Activated naive CD4-positive, alpha-beta T cell treated with anti-CD3 and anti-CD28 coated beads for 36 hours (primary cell): ENCODE measurements around the gene P4HA2. TPM values are rescaled to one million over a fixed set of nuclear protein-coding genes. Genes with fewer than 3 reads are reported as not detected.

ENCODE experiments used
- CTCF ChIA-PET: fragments of 350-600 bp; sonication (Branson Sonifier 250); formaldehyde crosslinking; loops from one replicate; lab custom pipeline; 2021; ENCODE audit warnings: antibody characterized with exemption; lab: Charles Lee
- DNase-seq: peaks from one replicate; pipeline ENCODE4 v3.0.0-alpha.2; 2020
- H3K27ac Mint-ChIP-seq: one replicate; pipeline ENCODE4 v1.8.0; 2021; ENCODE audit warnings: mild to moderate bottlenecking, mixed read lengths
- H3K27me3 Mint-ChIP-seq: one replicate; pipeline ENCODE4 v1.8.0; 2021; ENCODE audit warnings: low read depth, mixed read lengths
- H3K36me3 Mint-ChIP-seq: one replicate; pipeline ENCODE4 v1.8.0; 2021; ENCODE audit warnings: low read depth, mixed read lengths
- H3K4me1 Mint-ChIP-seq: one replicate; pipeline ENCODE4 v1.8.0; 2021; ENCODE audit warnings: low read depth, mixed read lengths
- H3K4me3 Mint-ChIP-seq: one replicate; pipeline ENCODE4 v1.8.0; 2021; ENCODE audit warnings: mild to moderate bottlenecking, moderate library complexity, mixed read lengths
- H3K9me3 Mint-ChIP-seq: one replicate; pipeline ENCODE4 v1.8.0; 2021; ENCODE audit warnings: mixed read lengths
- intact Hi-C: fragments of 100-400 bp; cut with micrococcal nuclease; formaldehyde crosslinking; loops from one replicate; pipeline ENCODE4 v1.15.1; 2023
- total RNA-seq, 2 experiments: library from RNA; stranded (reverse); gene quantifications; one replicate each; pipeline ENCODE4 v1.2.3, GENCODE V29; 2021

The P4HA2 gene
- total RNA-seq, 2 experiments from 2014 or later = 0.47 to 0.74 TPM

GRCh38 chr5:132269635-132270334, 42.1 kb upstream of the P4HA2 start:
- Mint-ChIP-seq H3K27ac (no peak overlapping the region), H3K4me1 (peaks cover 12% of the 10 kb centered on the region), H3K9me3 (no peaks in the 10 kb centered on the region), H3K36me3 (no peaks in the 10 kb centered on the region), H3K27me3 (peaks cover 20% of the 10 kb centered on the region), H3K4me3 (no peak overlapping the region)
- intact Hi-C loops = loop anchor here (2.0 to 5.0 kb wide), 2 partner anchors 32 to 205 kb away; no protein-coding TSS in a partner anchor
- CTCF ChIA-PET = no interaction called here
- DNase-seq = peak; percentile 2

GRCh38 chr5:132268769-132269551, 41.3 kb upstream of the P4HA2 start:
- no peak overlapping the region for H3K27ac Mint-ChIP-seq
- DNase-seq = peak; percentile 2
- intact Hi-C loops = no loop called here
- peaks cover 12% of the 10 kb centered on the region for H3K4me1 Mint-ChIP-seq
- CTCF ChIA-PET = no interaction called here
- no peaks in the 10 kb centered on the region for H3K9me3 Mint-ChIP-seq
- peaks cover 20% of the 10 kb centered on the region for H3K27me3 Mint-ChIP-seq
- H3K4me3 Mint-ChIP-seq = no peak overlapping the region
- no peaks in the 10 kb centered on the region for H3K36me3 Mint-ChIP-seq

GRCh38 chr5:132267931-132268768, 40.5 kb upstream of the P4HA2 start:
- DNase-seq = peak; percentile 3
- Mint-ChIP-seq H3K36me3 (no peaks in the 10 kb centered on the region), H3K4me3 (no peak overlapping the region), H3K27me3 (peaks cover 15% of the 10 kb centered on the region), H3K4me1 (peaks cover 12% of the 10 kb centered on the region), H3K27ac (no peak overlapping the region), H3K9me3 (no peaks in the 10 kb centered on the region)
- intact Hi-C loops = no loop called here
- CTCF ChIA-PET = no interaction called here

- Mint-ChIP-seq H3K4me1 (peaks cover 6% of the 10 kb centered on the region), H3K36me3 (no peaks in the 10 kb centered on the region), H3K27ac (no peak overlapping the region), H3K4me3 (no peak overlapping the region), H3K27me3 (peaks cover 8% of the 10 kb centered on the region), H3K9me3 (no peaks in the 10 kb centered on the region)
- CTCF ChIA-PET = no interaction called here
- intact Hi-C loops = no loop called here
- peak; percentile 1 for DNase-seq
Measured at GRCh38 chr5:132267166-132267739, 39.6 kb upstream of the P4HA2 start.

- Mint-ChIP-seq H3K36me3 (no peaks in the 10 kb centered on the region), H3K27ac (no peak overlapping the region), H3K27me3 (peaks cover 6% of the 10 kb centered on the region), H3K4me3 (no peak overlapping the region), H3K9me3 (no peaks in the 10 kb centered on the region), H3K4me1 (peaks cover 4% of the 10 kb centered on the region)
- intact Hi-C loops = no loop called here
- DNase-seq = peak; percentile 3
- CTCF ChIA-PET = interaction anchor here (0.6 kb wide), 1 partner anchor 71 kb away, joined by 4 read pairs; no protein-coding TSS in a partner anchor
Measured at GRCh38 chr5:132266836-132267160, 39.1 kb upstream of the P4HA2 start.

GRCh38 chr5:132266031-132266835, 38.6 kb upstream of the P4HA2 start:
- peaks cover 4% of the 10 kb centered on the region for H3K27me3 Mint-ChIP-seq
- no peaks in the 10 kb centered on the region for H3K9me3 Mint-ChIP-seq
- no peaks in the 10 kb centered on the region for H3K36me3 Mint-ChIP-seq
- intact Hi-C loops = no loop called here
- no peak overlapping the region for H3K27ac Mint-ChIP-seq
- CTCF ChIA-PET = interaction anchor here (0.6 kb wide), 1 partner anchor 71 kb away, joined by 4 read pairs; no protein-coding TSS in a partner anchor
- peak; percentile 3 for DNase-seq
- no peak overlapping the region for H3K4me3 Mint-ChIP-seq
- H3K4me1 Mint-ChIP-seq = peaks cover 1% of the 10 kb centered on the region

- H3K9me3 Mint-ChIP-seq = no peaks in the 10 kb centered on the region
- H3K27me3 Mint-ChIP-seq = no peaks in the 10 kb centered on the region
- H3K36me3 Mint-ChIP-seq = no peaks in the 10 kb centered on the region
- DNase-seq = peak; percentile 3
- no peak overlapping the region for H3K27ac Mint-ChIP-seq
- CTCF ChIA-PET = interaction anchor here (1.5 kb wide), 1 partner anchor 27 kb away, joined by 10 read pairs; no protein-coding TSS in a partner anchor
- intact Hi-C loops = no loop called here
- peaks cover 4% of the 10 kb centered on the region for H3K4me1 Mint-ChIP-seq
- no peak overlapping the region for H3K4me3 Mint-ChIP-seq
Measured at GRCh38 chr5:132265336-132266030, 37.8 kb upstream of the P4HA2 start.

GRCh38 chr5:132264546-132265335, 37.1 kb upstream of the P4HA2 start:
- Mint-ChIP-seq H3K4me1 (peaks cover 12% of the 10 kb centered on the region), H3K27ac (no peak overlapping the region), H3K4me3 (no peak overlapping the region), H3K27me3 (no peaks in the 10 kb centered on the region), H3K36me3 (no peaks in the 10 kb centered on the region), H3K9me3 (no peaks in the 10 kb centered on the region)
- CTCF ChIA-PET = interaction anchor here (1.5 kb wide), 1 partner anchor 26 kb away, joined by 10 read pairs; no protein-coding TSS in a partner anchor
- intact Hi-C loops = no loop called here
- peak; percentile 2 for DNase-seq

- Mint-ChIP-seq H3K4me1 (peaks cover 12% of the 10 kb centered on the region), H3K36me3 (no peaks in the 10 kb centered on the region), H3K27me3 (no peaks in the 10 kb centered on the region), H3K27ac (no peak overlapping the region), H3K4me3 (no peak overlapping the region), H3K9me3 (no peaks in the 10 kb centered on the region)
- CTCF ChIA-PET = interaction anchor here (0.6 to 1.2 kb wide), 4 partner anchors 12 to 665 kb away, joined by 3 to 4 read pairs (median 3); no protein-coding TSS in a partner anchor
- intact Hi-C loops = no loop called here
- DNase-seq = peak; percentile 7
Measured at GRCh38 chr5:132263548-132264261, 36.1 kb upstream of the P4HA2 start.
